Measurements from ENCODE around the gene SUPT7L.

SUPT7L gene

GRCh38 chr2:27663285-27664153, at the start of gene SUPT7L, which contains the start of gene SLC4A1AP:
TSS of gene SUPT7L (minus strand) at chr2:27663614. CDS start at chr2:27662192, 1,422 bp downstream.
TSS of gene SLC4A1AP (plus strand) at chr2:27663889. CDS start at chr2:27663915, 26 bp downstream.
- peak; percentile 34 to 98 (median 74) for DNase-seq

GRCh38 chr2:27713201-27713600, 49.8 kb upstream of the SUPT7L start:
- DNase-seq = no peak

- no peak for DNase-seq
Observed at GRCh38 chr2:27712522-27712921, 49.1 kb upstream of the SUPT7L start.

GRCh38 chr2:27711804-27712203, 48.4 kb upstream of the SUPT7L start:
- no peak for DNase-seq

GRCh38 chr2:27710640-27711430, 47.4 kb upstream of the SUPT7L start:
- no peak for DNase-seq

GRCh38 chr2:27709960-27710575, 46.7 kb upstream of the SUPT7L start:
- no peak for DNase-seq

- no peak for DNase-seq
Observed at GRCh38 chr2:27709326-27709725, 45.9 kb upstream of the SUPT7L start.

GRCh38 chr2:27708666-27709065, 45.3 kb upstream of the SUPT7L start:
- DNase-seq = no peak

GRCh38 chr2:27708257-27708654, 44.8 kb upstream of the SUPT7L start:
- DNase-seq = no peak

GRCh38 chr2:27707462-27708256, 44.2 kb upstream of the SUPT7L start:
- no peak for DNase-seq

GRCh38 chr2:27705851-27706622, 42.6 kb upstream of the SUPT7L start:
- no peak for DNase-seq

- no peak for DNase-seq
Observed at GRCh38 chr2:27704342-27704876, 41.0 kb upstream of the SUPT7L start.

- peak in 47 of 51 donors; percentile 3 to 86 (median 56) for DNase-seq
Observed at GRCh38 chr2:27703638-27704341, 40.4 kb upstream of the SUPT7L start.

GRCh38 chr2:27702302-27702701, 38.9 kb upstream of the SUPT7L start:
- no peak for DNase-seq

GRCh38 chr2:27701676-27702075, 38.3 kb upstream of the SUPT7L start:
- DNase-seq = peak in 2 of 51 donors; percentile 31 to 36

- no peak for DNase-seq
Observed at GRCh38 chr2:27697660-27698059, 34.2 kb upstream of the SUPT7L start.

GRCh38 chr2:27690052-27690451, 26.6 kb upstream of the SUPT7L start:
- no peak for DNase-seq

GRCh38 chr2:27689424-27689823, 26.0 kb upstream of the SUPT7L start:
- no peak for DNase-seq

- DNase-seq = no peak
Observed at GRCh38 chr2:27687232-27687631, 23.8 kb upstream of the SUPT7L start.
